ENCODE data around the gene MKLN1.

DNA sequence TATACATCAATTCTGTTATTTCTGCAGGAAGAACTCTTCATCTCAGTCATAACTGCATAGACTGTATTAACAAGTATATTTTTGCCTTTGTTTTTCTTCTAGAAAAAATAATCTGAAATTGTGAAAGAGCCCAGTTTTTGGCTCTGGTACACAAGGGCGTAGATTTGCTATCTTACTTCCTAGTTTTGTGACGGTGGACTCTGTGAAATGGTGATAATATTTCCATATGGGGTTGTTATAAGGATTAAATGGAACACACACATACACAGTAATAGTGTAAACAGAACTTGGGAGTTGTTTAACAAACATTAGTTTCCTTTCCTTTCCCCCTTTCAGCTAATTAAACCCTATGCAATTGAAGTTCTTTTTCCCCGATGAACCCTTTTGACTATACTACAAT lies 108.7 kb downstream of the MKLN1 start:
- TF ChIP-seq, protein P1, sequence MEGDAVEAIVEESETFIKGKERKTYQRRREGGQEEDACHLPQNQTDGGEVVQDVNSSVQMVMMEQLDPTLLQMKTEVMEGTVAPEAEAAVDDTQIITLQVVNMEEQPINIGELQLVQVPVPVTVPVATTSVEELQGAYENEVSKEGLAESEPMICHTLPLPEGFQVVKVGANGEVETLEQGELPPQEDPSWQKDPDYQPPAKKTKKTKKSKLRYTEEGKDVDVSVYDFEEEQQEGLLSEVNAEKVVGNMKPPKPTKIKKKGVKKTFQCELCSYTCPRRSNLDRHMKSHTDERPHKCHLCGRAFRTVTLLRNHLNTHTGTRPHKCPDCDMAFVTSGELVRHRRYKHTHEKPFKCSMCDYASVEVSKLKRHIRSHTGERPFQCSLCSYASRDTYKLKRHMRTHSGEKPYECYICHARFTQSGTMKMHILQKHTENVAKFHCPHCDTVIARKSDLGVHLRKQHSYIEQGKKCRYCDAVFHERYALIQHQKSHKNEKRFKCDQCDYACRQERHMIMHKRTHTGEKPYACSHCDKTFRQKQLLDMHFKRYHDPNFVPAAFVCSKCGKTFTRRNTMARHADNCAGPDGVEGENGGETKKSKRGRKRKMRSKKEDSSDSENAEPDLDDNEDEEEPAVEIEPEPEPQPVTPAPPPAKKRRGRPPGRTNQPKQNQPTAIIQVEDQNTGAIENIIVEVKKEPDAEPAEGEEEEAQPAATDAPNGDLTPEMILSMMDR (IDR thresholded peaks at IDR 0.05): no peak
- TF ChIP-seq POLR2AphosphoS5 (IDR thresholded peaks at IDR 0.05): no peak
- no peak for TF ChIP-seq POLR2A (IDR thresholded peaks at IDR 0.05)
